SK-N-SH (cell line): ENCODE results near the gene SURF6. TPM values are rescaled to one million over a fixed set of nuclear protein-coding genes. Genes with fewer than 3 reads are reported as not detected.

Source experiments
- CTCF ChIA-PET: fragments of 300-600, 350-600 bp; formaldehyde crosslinking; extraction: SDS; loops from one replicate; lab custom pipeline; 2021; lab: Yijun Ruan, JAX
- POLR2A ChIA-PET: fragments of 350-600 bp; sonication (Branson Sonifier 250); formaldehyde crosslinking; extraction: SDS; loops from one replicate; lab custom pipeline; 2020; ENCODE audit warnings: antibody characterized with exemption, inconsistent platforms; lab: Yijun Ruan, JAX
- DNase-seq: peaks from one replicate; pipeline ENCODE4 v3.0.0; 2012
- H2AFZ ChIP-seq: fragments of 200-600 bp; sonication (generic); 2 replicates; pipeline ENCODE4 v1.8.1; 2016; ENCODE audit warnings: antibody characterized with exemption, mild to moderate bottlenecking, low read depth
- H3F3A ChIP-seq: fragments of 200-600 bp; sonication (generic); replicated peaks from 2 replicates; pipeline ENCODE3; 2016; ENCODE audit warnings: antibody characterized with exemption, mild to moderate bottlenecking; ENCODE audit not compliant: insufficient read depth
- H3K27ac ChIP-seq, 2 experiments: fragments of 200-500 bp in 1 of 2; fragments of 200-600 bp in 1 of 2; sonication (Bioruptor generic) in 1 of 2; sonication (generic), shearing (Covaris generic) in 1 of 2; 2 replicates each; pipeline versions ENCODE4 v1.5.1 to v1.6.1; 2014 to 2016; ENCODE audit warnings: low read depth in 2 of 2, inconsistent platforms in 1 of 2, low read length in 1 of 2, mild to moderate bottlenecking in 1 of 2, mixed read lengths in 1 of 2
- H3K27me3 ChIP-seq: fragments of 200-600 bp; sonication (generic), shearing (Covaris generic); 2 replicates; pipeline ENCODE4 v1.6.1; 2016; ENCODE audit warnings: mixed run types; ENCODE audit not compliant: insufficient read depth
- H3K36me3 ChIP-seq, 2 experiments: fragments of 200-500 bp in 1 of 2; fragments of 200-600 bp in 1 of 2; sonication (Bioruptor generic) in 1 of 2; sonication (generic) in 1 of 2; replicated peaks in 1 of 2; 2 replicates each; pipeline versions ENCODE3 to v1.5.1; 2014 to 2016; ENCODE audit warnings: low read length in 1 of 2, mild to moderate bottlenecking in 1 of 2; ENCODE audit not compliant: insufficient read depth in 2 of 2, control insufficient read depth in 1 of 2
- H3K4me1 ChIP-seq, 2 experiments: fragments of 200-500 bp in 1 of 2; fragments of 200-600 bp in 1 of 2; sonication (Bioruptor generic) in 1 of 2; sonication (generic), shearing (Covaris generic) in 1 of 2; 2 replicates each; pipeline versions ENCODE4 v1.5.1 to v1.6.1; 2014 to 2016; ENCODE audit warnings: low read depth in 1 of 2, low read length in 1 of 2, mixed run types in 1 of 2; ENCODE audit not compliant: insufficient read depth in 2 of 2, control insufficient read depth in 1 of 2
- H3K4me2 ChIP-seq: fragments of 200-600 bp; sonication (generic), shearing (Covaris generic); 2 replicates; pipeline ENCODE4 v1.6.1; 2017; ENCODE audit warnings: mixed run types
- H3K4me3 ChIP-seq, 2 experiments: fragments of 200-500 bp in 1 of 2; fragments of 200-600 bp in 1 of 2; sonication (Bioruptor generic) in 1 of 2; sonication (generic), shearing (Covaris generic) in 1 of 2; 2 replicates each; pipeline versions ENCODE4 v1.5.1 to v1.8.1; 2014 to 2016; ENCODE audit warnings: low read depth in 2 of 2, inconsistent platforms in 1 of 2, low read length in 1 of 2, mild to moderate bottlenecking in 1 of 2, mixed read lengths in 1 of 2, moderate library complexity in 1 of 2
- H3K79me2 ChIP-seq: fragments of 200-600 bp; sonication (generic); 2 replicates; pipeline ENCODE4 v1.8.1; 2017; ENCODE audit warnings: mild to moderate bottlenecking; ENCODE audit not compliant: insufficient read depth
- H3K9ac ChIP-seq: fragments of 200-600 bp; sonication (generic); 2 replicates; pipeline ENCODE4 v1.6.1; 2017; ENCODE audit warnings: mixed run types
- H3K9me2 ChIP-seq: fragments of 200-600 bp; sonication (generic); 2 replicates; pipeline ENCODE4 v1.6.1; 2017; ENCODE audit warnings: mixed run types
- H3K9me3 ChIP-seq: fragments of 200-600 bp; sonication (generic); 2 replicates; pipeline ENCODE4 v1.6.1; 2017; ENCODE audit warnings: mixed run types, mild to moderate bottlenecking, moderate library complexity
- H4K20me1 ChIP-seq: fragments of 200-600 bp; sonication (generic); 2 replicates; pipeline ENCODE4 v1.6.1; 2017; ENCODE audit warnings: mild to moderate bottlenecking, mixed run types; ENCODE audit not compliant: insufficient read depth
- ELF1 ChIP-seq: IDR thresholded peaks from 2 replicates; pipeline ENCODE4 v1.4.0; 2012
- EZH2phosphoT487 ChIP-seq: fragments of 200-600 bp; sonication (generic); IDR thresholded peaks from 2 replicates; pipeline ENCODE4 v1.6.1; 2017; ENCODE audit warnings: low read depth, mixed run types, mild to moderate bottlenecking, antibody characterized with exemption, moderate library complexity, borderline replicate concordance
- FOXJ3 ChIP-seq: sonication (generic); formaldehyde crosslinking; IDR thresholded peaks from 2 replicates; pipeline ENCODE4 v1.5.1; 2020; ENCODE audit warnings: mild to moderate bottlenecking, missing genetic modification reagents
- GABPA ChIP-seq: IDR thresholded peaks from 2 replicates; pipeline ENCODE4 v1.4.0; 2012; ENCODE audit warnings: low read depth, mild to moderate bottlenecking
- MEF2A ChIP-seq: IDR thresholded peaks from 2 replicates; pipeline ENCODE4 v1.4.0; 2012; ENCODE audit warnings: low read depth, borderline replicate concordance
- MXI1 ChIP-seq: IDR thresholded peaks from 2 replicates; pipeline ENCODE4 v1.6.1; 2012; ENCODE audit warnings: mild to moderate bottlenecking, low read depth, low read length, improper control_type of control experiment
- NRF1 ChIP-seq: IDR thresholded peaks from 2 replicates; pipeline ENCODE4 v1.6.1; 2012; ENCODE audit warnings: low read depth, mild to moderate bottlenecking, low read length
- POLR2AphosphoS5 ChIP-seq: IDR thresholded peaks from 2 replicates; pipeline ENCODE4 v1.6.1; 2012; ENCODE audit warnings: low read depth, low read length
- SIN3A ChIP-seq: IDR thresholded peaks from 2 replicates; pipeline ENCODE4 v1.6.1; 2012; ENCODE audit warnings: low read depth, mild to moderate bottlenecking, low read length, moderate library complexity, borderline replicate concordance
- SMC3 ChIP-seq: IDR thresholded peaks from 2 replicates; pipeline ENCODE4 v1.6.1; 2012; ENCODE audit warnings: low read depth, low read length, improper control_type of control experiment
- TCF12 ChIP-seq: IDR thresholded peaks from 2 replicates; pipeline ENCODE4 v1.4.0; 2012
- YY1 ChIP-seq: IDR thresholded peaks from 2 replicates; pipeline ENCODE4 v1.4.0; 2012; ENCODE audit warnings: low read depth, mild to moderate bottlenecking
- WGBS: methylation state at CpG from one replicate; pipeline ENCODE4 v1.1.6; 2017; ENCODE audit warnings: low lambda C conversion rate; 5-methylcytosine and 5-hydroxymethylcytosine counted together
- polyA plus RNA-seq, 3 experiments: library from polyadenylated mRNA; depleted of rRNA; stranded (reverse); fragments of >200 nt; gene quantifications; 2 replicates each; pipeline ENCODE4 v1.2.3, GENCODE V29; 2012
- TF ChIP-seq, protein P1 (sequence below): IDR thresholded peaks from 2 replicates; pipeline ENCODE4 v1.4.0; 2012; ENCODE audit warnings: low read depth, borderline replicate concordance
- TF ChIP-seq, protein P2 (sequence below): fragments of 200-600 bp; sonication (generic); IDR thresholded peaks from 2 replicates; pipeline ENCODE4 v1.6.1; 2017; ENCODE audit warnings: antibody characterized with exemption, mild to moderate bottlenecking, moderate library complexity
- TF ChIP-seq, protein P3 (sequence below): IDR thresholded peaks from 2 replicates; pipeline ENCODE4 v1.6.1; 2012; ENCODE audit warnings: mild to moderate bottlenecking, low read depth, low read length, moderate library complexity
- TF ChIP-seq, protein P4 (sequence below): fragments of 150-350 bp; IDR thresholded peaks from 2 replicates; pipeline ENCODE4 v1.6.1; 2016; ENCODE audit warnings: mild to moderate bottlenecking, low read depth, low read length
- TF ChIP-seq, protein P5 (sequence below): IDR thresholded peaks from 2 replicates; pipeline ENCODE4; 2012
- TF ChIP-seq, protein P6 (sequence below): fragments of 150-350 bp; IDR thresholded peaks from 2 replicates; pipeline ENCODE4 v1.6.1; 2017; ENCODE audit warnings: antibody characterized with exemption, low read length, low read depth, borderline replicate concordance

SURF6 gene
- polyA plus RNA-seq, 1 of the 3 experiments (the other 2 are of a cell fraction), result 44.5 TPM

DNA sequence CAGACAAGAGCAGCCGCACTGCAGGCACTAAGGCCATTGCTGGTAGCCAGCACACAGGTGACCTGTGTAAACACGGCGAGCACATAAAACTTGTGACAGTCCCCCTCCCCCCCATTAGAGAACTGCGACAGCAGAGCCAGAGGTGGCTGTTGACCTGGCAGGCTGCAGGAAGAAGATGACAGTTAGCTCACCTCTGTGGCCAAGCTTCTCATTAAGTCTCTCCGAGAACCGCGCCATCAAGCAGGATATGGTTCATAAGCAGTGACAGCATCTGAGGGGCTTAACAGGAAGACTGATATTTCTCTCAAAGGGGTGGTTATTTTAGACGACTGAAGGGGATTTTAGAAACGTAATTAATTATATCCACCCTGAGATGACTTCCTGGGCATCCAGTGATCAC lies 34.7 kb upstream of the SURF6 start:
- DNase-seq, result no peak
- no peaks in the 10 kb centered on the region for H3F3A ChIP-seq
- no peak overlapping the region for H3K4me2 ChIP-seq
- no peak overlapping the region for H2AFZ ChIP-seq
- H3K27me3 ChIP-seq, result no peaks in the 10 kb centered on the region
- TF ChIP-seq GABPA, result no peak
- no peak for TF ChIP-seq NRF1
- TF ChIP-seq, protein P1, sequence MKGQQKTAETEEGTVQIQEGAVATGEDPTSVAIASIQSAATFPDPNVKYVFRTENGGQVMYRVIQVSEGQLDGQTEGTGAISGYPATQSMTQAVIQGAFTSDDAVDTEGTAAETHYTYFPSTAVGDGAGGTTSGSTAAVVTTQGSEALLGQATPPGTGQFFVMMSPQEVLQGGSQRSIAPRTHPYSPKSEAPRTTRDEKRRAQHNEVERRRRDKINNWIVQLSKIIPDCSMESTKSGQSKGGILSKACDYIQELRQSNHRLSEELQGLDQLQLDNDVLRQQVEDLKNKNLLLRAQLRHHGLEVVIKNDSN, result no peak
- TF ChIP-seq, protein P2, sequence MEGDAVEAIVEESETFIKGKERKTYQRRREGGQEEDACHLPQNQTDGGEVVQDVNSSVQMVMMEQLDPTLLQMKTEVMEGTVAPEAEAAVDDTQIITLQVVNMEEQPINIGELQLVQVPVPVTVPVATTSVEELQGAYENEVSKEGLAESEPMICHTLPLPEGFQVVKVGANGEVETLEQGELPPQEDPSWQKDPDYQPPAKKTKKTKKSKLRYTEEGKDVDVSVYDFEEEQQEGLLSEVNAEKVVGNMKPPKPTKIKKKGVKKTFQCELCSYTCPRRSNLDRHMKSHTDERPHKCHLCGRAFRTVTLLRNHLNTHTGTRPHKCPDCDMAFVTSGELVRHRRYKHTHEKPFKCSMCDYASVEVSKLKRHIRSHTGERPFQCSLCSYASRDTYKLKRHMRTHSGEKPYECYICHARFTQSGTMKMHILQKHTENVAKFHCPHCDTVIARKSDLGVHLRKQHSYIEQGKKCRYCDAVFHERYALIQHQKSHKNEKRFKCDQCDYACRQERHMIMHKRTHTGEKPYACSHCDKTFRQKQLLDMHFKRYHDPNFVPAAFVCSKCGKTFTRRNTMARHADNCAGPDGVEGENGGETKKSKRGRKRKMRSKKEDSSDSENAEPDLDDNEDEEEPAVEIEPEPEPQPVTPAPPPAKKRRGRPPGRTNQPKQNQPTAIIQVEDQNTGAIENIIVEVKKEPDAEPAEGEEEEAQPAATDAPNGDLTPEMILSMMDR, result no peak
- TF ChIP-seq SMC3, result no peak
- no peak for TF ChIP-seq POLR2AphosphoS5
- TF ChIP-seq SIN3A, result no peak
- TF ChIP-seq, all 33 proteins: peak for 0
- Histone ChIP-seq H3K4me3 (no peak overlapping the region), H3K9me3 (no peaks in the 10 kb centered on the region), H3K27ac (no peak overlapping the region), H4K20me1 (peaks cover 95% of the 10 kb centered on the region), H3K4me1 (peaks cover 5 to 44% of the 10 kb centered on the region in 2 experiments; a peak in 3 of 4 replicates), H3K9ac (no peak overlapping the region), H3K9me2 (no peaks in the 10 kb centered on the region), H3K36me3 (peaks cover 37 to 60% of the 10 kb centered on the region in 2 experiments), H3K79me2 (peaks cover 100% of the 10 kb centered on the region)
- POLR2A ChIA-PET, result interaction anchor here (1.1 kb wide), 1 partner anchor 17 kb away, joined by 3 read pairs; no protein-coding TSS in a partner anchor
- 89% methylated on average over 6 of the region's 9 CpGs for WGBS
- CTCF ChIA-PET, result interaction anchor here (1.4 to 2.5 kb wide), 3 partner anchors 14 to 116 kb away, joined by 5 to 7 read pairs (median 6); partner anchors contain the start of genes SURF1 and SURF2

DNA sequence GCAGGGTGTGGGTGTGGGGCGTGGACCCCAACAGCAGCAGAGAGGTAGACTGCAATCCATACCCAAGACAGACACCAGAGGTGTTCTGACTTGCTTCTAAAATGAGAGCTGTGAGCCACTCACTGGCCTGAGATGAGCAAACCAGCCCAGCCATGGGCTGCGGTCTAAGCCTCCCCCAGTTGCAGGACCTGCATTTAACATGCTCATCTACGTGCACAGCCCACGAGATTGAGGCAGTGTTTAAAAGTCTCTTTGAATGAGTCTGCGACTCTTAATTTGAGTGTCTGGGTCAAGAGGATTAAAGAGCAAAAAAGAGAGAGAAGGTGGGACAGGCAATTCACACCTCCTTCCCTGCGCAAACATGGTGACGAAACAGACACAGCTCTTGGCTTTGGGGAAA lies 33.9 kb upstream of the SURF6 start:
- 91% methylated on average over 7 of the region's 7 CpGs for WGBS
- Histone ChIP-seq H3K36me3 (peaks cover 43 to 67% of the 10 kb centered on the region in 2 experiments), H3K4me1 (peaks cover 5 to 44% of the 10 kb centered on the region in 2 experiments; a peak in 3 of 4 replicates), H3K9me3 (no peaks in the 10 kb centered on the region), H3K79me2 (peaks cover 100% of the 10 kb centered on the region), H3K9ac (no peak overlapping the region), H3K4me3 (no peak overlapping the region), H4K20me1 (peaks cover 97% of the 10 kb centered on the region), H3K4me2 (no peak overlapping the region), H3K27me3 (no peaks in the 10 kb centered on the region), H3F3A (no peaks in the 10 kb centered on the region), H3K9me2 (no peaks in the 10 kb centered on the region), H3K27ac (no peak overlapping the region; a peak in 1 of 4 replicates), H2AFZ (no peak overlapping the region)
- ChIA-PET POLR2A (no interaction called here), CTCF (interaction anchor here (2.4 to 2.5 kb wide), 2 partner anchors 33 to 116 kb away, joined by 6 to 7 read pairs; no protein-coding TSS in a partner anchor)
- DNase-seq, result no peak
- TF ChIP-seq MXI1, result no peak
- TF ChIP-seq, protein P3, sequence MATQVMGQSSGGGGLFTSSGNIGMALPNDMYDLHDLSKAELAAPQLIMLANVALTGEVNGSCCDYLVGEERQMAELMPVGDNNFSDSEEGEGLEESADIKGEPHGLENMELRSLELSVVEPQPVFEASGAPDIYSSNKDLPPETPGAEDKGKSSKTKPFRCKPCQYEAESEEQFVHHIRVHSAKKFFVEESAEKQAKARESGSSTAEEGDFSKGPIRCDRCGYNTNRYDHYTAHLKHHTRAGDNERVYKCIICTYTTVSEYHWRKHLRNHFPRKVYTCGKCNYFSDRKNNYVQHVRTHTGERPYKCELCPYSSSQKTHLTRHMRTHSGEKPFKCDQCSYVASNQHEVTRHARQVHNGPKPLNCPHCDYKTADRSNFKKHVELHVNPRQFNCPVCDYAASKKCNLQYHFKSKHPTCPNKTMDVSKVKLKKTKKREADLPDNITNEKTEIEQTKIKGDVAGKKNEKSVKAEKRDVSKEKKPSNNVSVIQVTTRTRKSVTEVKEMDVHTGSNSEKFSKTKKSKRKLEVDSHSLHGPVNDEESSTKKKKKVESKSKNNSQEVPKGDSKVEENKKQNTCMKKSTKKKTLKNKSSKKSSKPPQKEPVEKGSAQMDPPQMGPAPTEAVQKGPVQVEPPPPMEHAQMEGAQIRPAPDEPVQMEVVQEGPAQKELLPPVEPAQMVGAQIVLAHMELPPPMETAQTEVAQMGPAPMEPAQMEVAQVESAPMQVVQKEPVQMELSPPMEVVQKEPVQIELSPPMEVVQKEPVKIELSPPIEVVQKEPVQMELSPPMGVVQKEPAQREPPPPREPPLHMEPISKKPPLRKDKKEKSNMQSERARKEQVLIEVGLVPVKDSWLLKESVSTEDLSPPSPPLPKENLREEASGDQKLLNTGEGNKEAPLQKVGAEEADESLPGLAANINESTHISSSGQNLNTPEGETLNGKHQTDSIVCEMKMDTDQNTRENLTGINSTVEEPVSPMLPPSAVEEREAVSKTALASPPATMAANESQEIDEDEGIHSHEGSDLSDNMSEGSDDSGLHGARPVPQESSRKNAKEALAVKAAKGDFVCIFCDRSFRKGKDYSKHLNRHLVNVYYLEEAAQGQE, result no peak
- TF ChIP-seq ELF1, result no peak
- no peak for TF ChIP-seq SMC3
- TF ChIP-seq, protein P4, sequence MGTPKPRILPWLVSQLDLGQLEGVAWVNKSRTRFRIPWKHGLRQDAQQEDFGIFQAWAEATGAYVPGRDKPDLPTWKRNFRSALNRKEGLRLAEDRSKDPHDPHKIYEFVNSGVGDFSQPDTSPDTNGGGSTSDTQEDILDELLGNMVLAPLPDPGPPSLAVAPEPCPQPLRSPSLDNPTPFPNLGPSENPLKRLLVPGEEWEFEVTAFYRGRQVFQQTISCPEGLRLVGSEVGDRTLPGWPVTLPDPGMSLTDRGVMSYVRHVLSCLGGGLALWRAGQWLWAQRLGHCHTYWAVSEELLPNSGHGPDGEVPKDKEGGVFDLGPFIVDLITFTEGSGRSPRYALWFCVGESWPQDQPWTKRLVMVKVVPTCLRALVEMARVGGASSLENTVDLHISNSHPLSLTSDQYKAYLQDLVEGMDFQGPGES, result no peak
- no peak for TF ChIP-seq EZH2phosphoT487
- no peak for TF ChIP-seq FOXJ3 (CRISPR knock-in tag)
- TF ChIP-seq TCF12, result no peak
- no peak for TF ChIP-seq MEF2A
- TF ChIP-seq YY1, result no peak
- TF ChIP-seq, protein P5, sequence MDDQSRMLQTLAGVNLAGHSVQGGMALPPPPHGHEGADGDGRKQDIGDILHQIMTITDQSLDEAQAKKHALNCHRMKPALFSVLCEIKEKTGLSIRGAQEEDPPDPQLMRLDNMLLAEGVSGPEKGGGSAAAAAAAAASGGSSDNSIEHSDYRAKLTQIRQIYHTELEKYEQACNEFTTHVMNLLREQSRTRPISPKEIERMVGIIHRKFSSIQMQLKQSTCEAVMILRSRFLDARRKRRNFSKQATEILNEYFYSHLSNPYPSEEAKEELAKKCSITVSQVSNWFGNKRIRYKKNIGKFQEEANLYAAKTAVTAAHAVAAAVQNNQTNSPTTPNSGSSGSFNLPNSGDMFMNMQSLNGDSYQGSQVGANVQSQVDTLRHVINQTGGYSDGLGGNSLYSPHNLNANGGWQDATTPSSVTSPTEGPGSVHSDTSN, result no peak
- TF ChIP-seq, protein P6, sequence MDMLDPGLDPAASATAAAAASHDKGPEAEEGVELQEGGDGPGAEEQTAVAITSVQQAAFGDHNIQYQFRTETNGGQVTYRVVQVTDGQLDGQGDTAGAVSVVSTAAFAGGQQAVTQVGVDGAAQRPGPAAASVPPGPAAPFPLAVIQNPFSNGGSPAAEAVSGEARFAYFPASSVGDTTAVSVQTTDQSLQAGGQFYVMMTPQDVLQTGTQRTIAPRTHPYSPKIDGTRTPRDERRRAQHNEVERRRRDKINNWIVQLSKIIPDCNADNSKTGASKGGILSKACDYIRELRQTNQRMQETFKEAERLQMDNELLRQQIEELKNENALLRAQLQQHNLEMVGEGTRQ, result no peak
